ENCODE data around the gene AQP10. TPM values are rescaled to one million over a fixed set of nuclear protein-coding genes. Genes with fewer than 3 reads are reported as not detected.
"Not testable (repeated sequence)": the region's sequence is repeated elsewhere in the genome, so short reads cannot be mapped to it uniquely, and the experiment has no call there.

AQP10 gene
- total RNA-seq, 1 donor from 2014 or later: not detected

- no peak for DNase-seq (ENCODE audit: missing footprints)
- no peak for ATAC-seq
- intact Hi-C loops (cut with DNase I): no loop called here
Measured at GRCh38 chr1:154318386-154318785, 2.5 kb upstream of the AQP10 start.

- intact Hi-C loops (cut with DNase I); ATAC-seq; DNase-seq (ENCODE audit: missing footprints): not testable (repeated sequence)
Measured at GRCh38 chr1:154321609-154321934, 679 bp downstream of the AQP10 start.

GRCh38 chr1:154323493-154323892 is 2.6 kb downstream of the AQP10 start:
- DNase-seq (ENCODE audit: missing footprints): no peak
- ATAC-seq: no peak
- intact Hi-C loops (cut with DNase I): no loop called here

DNA sequence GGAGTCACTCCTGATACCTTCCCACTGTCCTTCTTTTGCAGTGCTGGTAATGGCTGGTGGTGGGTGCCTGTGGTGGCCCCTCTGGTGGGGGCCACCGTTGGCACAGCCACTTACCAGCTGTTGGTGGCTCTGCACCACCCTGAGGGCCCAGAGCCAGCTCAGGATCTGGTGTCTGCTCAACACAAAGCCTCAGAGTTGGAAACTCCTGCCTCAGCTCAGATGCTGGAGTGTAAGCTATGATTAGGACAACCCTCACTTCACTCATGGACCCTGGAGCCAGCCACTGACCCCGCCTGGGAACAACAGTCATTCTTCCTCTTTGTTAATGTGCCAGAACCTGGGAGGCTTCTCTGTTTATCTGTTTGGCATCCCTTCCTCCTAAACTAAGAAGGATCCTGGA is 3.3 kb downstream of the AQP10 start:
- no peak for ATAC-seq
- no peak for DNase-seq (ENCODE audit: missing footprints)
- intact Hi-C loops (cut with DNase I): no loop called here

- peak; percentile 56 for ATAC-seq
- peak; percentile 88 for DNase-seq (ENCODE audit: missing footprints)
- intact Hi-C loops (cut with DNase I): loop anchor here (5.0 kb wide), 1 partner anchor 82 kb away; the partner anchor contains the start of gene IL6R
Measured at GRCh38 chr1:154324669-154325582, 4.0 kb downstream of the AQP10 start, which contains the start of gene ATP8B2. Gene ATP8B2, plus strand, starts transcription at chr1:154325525. Its CDS starts 2,617 bp downstream, at chr1:154328142.

GRCh38 chr1:154325583-154326545 is 5.0 kb downstream of the AQP10 start:
- no peak for DNase-seq (ENCODE audit: missing footprints)
- ATAC-seq: peak; percentile 51
- intact Hi-C loops (cut with DNase I): loop anchor here (5.0 kb wide), 1 partner anchor 81 kb away; the partner anchor contains the start of gene IL6R

DNA sequence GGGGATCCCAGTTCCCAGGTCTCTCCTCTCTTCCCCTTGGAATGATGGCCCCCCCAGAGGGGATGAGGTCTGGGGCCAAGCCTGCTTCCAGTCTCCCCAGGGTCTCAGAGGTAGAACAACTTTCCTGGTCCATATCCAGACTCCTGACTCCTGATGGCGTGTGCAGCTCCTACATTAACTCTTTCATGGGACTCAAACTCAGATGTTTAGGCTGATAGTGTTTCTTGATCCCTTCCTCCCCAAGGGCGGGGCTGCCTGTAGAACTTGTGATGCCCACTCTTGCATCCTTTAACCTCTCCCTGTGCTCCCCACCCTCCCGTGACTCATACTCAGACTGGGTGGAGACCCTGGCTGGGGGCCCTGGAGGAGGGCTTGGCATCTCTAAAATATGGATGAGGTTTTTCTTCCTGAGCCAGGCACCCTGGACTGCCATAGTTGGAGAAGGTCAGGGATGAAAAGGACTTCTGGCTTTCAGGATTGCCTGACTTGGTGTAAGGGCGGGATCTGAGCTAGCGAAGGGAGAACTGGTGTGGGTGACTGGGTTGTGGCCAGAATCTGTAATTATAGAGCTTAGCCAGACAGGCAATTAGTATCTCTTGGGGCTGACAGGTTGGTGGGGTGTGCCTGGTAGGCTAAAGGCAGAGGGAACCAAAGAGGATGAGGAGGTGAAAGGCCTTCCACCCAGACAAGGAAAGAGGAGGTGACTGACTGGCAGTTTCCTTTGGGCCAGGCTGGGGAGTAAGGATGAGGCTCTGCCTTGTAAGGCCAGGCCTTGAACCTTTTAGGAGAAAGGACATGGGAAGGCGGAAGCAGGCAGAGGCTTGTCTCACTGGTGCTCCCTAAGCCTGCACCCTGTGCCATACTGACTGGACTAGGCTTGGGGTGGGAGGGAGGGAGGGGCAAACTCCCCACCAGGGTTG is 5.9 kb downstream of the AQP10 start:
- ATAC-seq (peak; percentile 24), DNase-seq (ENCODE audit: missing footprints) (no peak)
- intact Hi-C loops (cut with DNase I): loop anchor here (5.0 kb wide), 1 partner anchor 80 kb away; the partner anchor contains the start of gene IL6R

GRCh38 chr1:154327466-154328317 is 6.8 kb downstream of the AQP10 start:
- ATAC-seq (no peak), DNase-seq (ENCODE audit: missing footprints) (no peak)
- intact Hi-C loops (cut with DNase I): loop anchor here (5.0 kb wide), 1 partner anchor 80 kb away; the partner anchor contains the start of gene IL6R

DNA sequence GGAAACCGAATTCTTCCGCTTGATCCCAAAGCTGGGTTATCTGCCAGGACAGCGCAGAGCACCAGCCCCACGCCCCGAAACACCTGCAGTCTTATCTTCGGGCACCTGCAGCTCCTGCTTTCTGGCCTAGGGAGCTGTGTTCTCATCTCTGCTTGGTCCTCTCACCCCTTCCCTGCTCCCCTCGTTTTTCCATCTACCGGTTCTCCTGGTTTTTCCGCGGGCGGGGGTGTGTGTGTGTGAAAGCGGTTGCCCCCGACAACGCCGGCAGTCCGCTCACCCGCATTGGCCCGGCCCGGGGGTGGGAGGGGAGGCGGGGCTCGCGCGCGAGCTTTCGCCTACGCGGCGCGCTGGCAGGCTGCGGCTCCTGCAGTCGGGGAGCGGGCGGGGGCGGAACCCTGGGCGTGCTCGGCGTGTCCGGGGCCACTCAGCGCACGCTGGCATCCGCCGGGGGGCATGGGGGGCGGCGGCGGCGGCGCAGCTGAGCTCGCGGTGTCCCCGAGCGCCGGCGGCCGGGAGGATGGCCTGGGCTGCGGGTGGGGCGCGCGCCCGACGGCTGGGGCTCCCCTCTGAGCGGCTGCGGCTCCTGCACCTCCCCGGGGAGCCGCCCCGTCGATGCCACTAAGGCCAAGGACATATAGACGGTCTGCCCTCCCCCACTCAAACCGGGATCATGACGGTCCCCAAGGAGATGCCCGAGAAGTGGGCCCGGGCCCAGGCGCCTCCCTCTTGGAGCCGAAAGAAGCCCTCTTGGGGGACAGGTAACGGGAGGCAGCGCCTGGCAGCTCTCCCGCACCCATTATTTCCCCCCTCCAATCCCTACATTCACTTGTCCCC is 7.6 kb downstream of the AQP10 start:
- intact Hi-C loops (cut with DNase I): loop anchor here (5.0 kb wide), 1 partner anchor 79 kb away; the partner anchor contains the start of gene IL6R
- DNase-seq (ENCODE audit: missing footprints) (peak; percentile 94), ATAC-seq (peak; percentile 76)

- ATAC-seq (no peak), DNase-seq (ENCODE audit: missing footprints) (no peak)
- intact Hi-C loops (cut with DNase I): loop anchor here (5.0 kb wide), 1 partner anchor 78 kb away; the partner anchor contains the start of gene IL6R
Measured at GRCh38 chr1:154329152-154329521, 8.2 kb downstream of the AQP10 start.

DNA sequence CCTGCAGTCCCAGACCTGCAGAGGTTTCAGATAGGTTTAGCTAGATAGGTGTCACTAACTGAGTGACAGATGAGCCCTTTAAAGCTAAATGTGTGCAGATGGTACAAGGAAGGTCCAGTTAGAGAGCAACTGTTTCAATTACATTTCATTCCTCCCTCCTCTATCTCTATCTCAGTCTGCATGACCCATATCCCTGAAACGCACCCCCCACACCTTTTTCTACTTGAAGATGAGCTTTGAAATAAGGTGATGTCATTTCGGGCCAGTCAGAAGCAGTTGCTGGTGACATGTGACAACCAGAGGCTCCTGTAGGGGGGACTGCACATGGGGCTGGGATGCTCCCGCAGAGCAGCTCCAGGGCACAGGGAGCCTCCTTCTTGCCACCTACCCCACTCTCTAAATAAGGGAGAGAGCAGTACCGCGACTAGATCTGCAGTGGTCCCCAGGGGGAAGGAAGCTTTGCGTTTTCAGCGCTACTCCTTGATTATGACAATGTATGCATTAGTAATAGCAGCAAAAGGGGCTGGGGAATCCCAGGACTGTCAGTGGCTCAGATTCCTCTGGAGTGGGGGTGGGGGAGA is 8.7 kb downstream of the AQP10 start:
- intact Hi-C loops (cut with DNase I): loop anchor here (5.0 kb wide), 1 partner anchor 78 kb away; the partner anchor contains the start of gene IL6R
- ATAC-seq (no peak), DNase-seq (ENCODE audit: missing footprints) (no peak)

DNA sequence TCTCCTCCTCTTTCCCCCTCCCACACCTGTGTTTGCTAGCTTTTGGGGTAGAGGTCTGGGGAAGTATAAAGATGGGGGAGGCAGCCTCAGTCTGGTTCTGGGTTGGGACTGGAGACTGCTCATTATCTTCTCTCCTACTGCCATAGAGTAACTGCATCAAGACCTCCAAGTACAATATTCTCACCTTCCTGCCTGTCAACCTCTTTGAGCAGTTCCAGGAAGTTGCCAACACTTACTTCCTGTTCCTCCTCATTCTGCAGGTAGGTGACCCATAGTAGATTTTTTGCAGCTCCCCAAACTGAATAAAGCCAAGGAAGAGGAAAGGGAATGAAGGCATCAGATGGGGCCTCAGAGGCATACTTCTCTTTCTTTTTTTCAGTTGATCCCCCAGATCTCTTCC is 9.8 kb downstream of the AQP10 start:
- no peak for DNase-seq (ENCODE audit: missing footprints)
- intact Hi-C loops (cut with DNase I): no loop called here
- ATAC-seq: no peak

- intact Hi-C loops (cut with DNase I): loop anchor here (2.0 kb wide), 1 partner anchor 136 kb away; no protein-coding TSS in a partner anchor
- ATAC-seq (no peak), DNase-seq (ENCODE audit: missing footprints) (no peak)
Measured at GRCh38 chr1:154334079-154335024, 13.5 kb downstream of the AQP10 start.

- DNase-seq (ENCODE audit: missing footprints): peak; percentile 92
- peak; percentile 66 for ATAC-seq
- intact Hi-C loops (cut with DNase I): loop anchor here (2.0 kb wide), 1 partner anchor 136 kb away; no protein-coding TSS in a partner anchor
Measured at GRCh38 chr1:154335025-154335714, 14.3 kb downstream of the AQP10 start.
